IMR-90 (cell line): ENCODE results near the gene KLHL42. TPM values are rescaled to one million over a fixed set of nuclear protein-coding genes. Genes with fewer than 3 reads are reported as not detected.
A peak's percentile ranks its signal among the peaks of the same experiment; 100 is the strongest.

Source experiments
- ATAC-seq: fragments of 200-7000 bp; cut with Tn5 transposase; 2 replicates; pipeline ENCODE4 v1.9.1; 2020; ENCODE audit warnings: low read depth, mild to moderate bottlenecking, moderate library complexity
- Bru-seq: library from RNA; stranded (reverse); fragments of 400-500 nt; gene quantifications from one replicate; lab custom pipeline; 2021; lab: Mats Ljungman, UMichigan
- BruChase-seq, 2 experiments: library from RNA; stranded (reverse); fragments of 400-500 nt; gene quantifications; one replicate each; lab custom pipeline; 2021; lab: Mats Ljungman, UMichigan
- BruUV-seq: library from RNA; stranded (reverse); fragments of 400-500 nt; replicated peaks from 2 replicates; lab custom pipeline; 2021; lab: Mats Ljungman, UMichigan
- CTCF ChIA-PET: fragments of 300-600 bp; formaldehyde crosslinking; extraction: SDS; loops from one replicate; lab custom pipeline; 2021; ENCODE audit warnings: antibody characterized with exemption; lab: Yijun Ruan, JAX
- POLR2A ChIA-PET: fragments of 300-600 bp; sonication (Branson Sonifier 250); formaldehyde crosslinking; loops from one replicate; lab custom pipeline; 2022; ENCODE audit warnings: antibody characterized with exemption; ENCODE audit not compliant: unreplicated experiment; lab: Charles Lee
- DNase-seq: peaks from one replicate; pipeline ENCODE4 v3.0.0; 2013
- H2AFZ ChIP-seq: replicated peaks from 2 replicates; pipeline ENCODE3; 2013; ENCODE audit warnings: low read length, mild to moderate bottlenecking; ENCODE audit not compliant: poor library complexity
- H2AK5ac ChIP-seq: 2 replicates; pipeline ENCODE4 v1.6.1; 2013; ENCODE audit warnings: low read depth, low read length, inconsistent platforms
- H2AK9ac ChIP-seq: replicated peaks from 2 replicates; pipeline ENCODE3; 2013; ENCODE audit warnings: mild to moderate bottlenecking, low read depth, low read length, moderate library complexity; ENCODE audit not compliant: poor library complexity
- H2BK120ac ChIP-seq: 2 replicates; pipeline ENCODE4 v1.6.1; 2013; ENCODE audit warnings: low read depth, low read length, inconsistent platforms
- H2BK15ac ChIP-seq: 3 replicates; pipeline ENCODE4 v1.6.1; 2013; ENCODE audit warnings: low read depth, low read length, inconsistent platforms
- H2BK20ac ChIP-seq: 2 replicates; pipeline ENCODE4 v1.6.1; 2013; ENCODE audit warnings: low read depth, mild to moderate bottlenecking, inconsistent platforms, low read length, moderate library complexity
- H2BK5ac ChIP-seq: 2 replicates; pipeline ENCODE4 v1.6.1; 2013; ENCODE audit warnings: mild to moderate bottlenecking, low read depth, low read length, inconsistent platforms; ENCODE audit not compliant: poor library complexity, severe bottlenecking
- H3K14ac ChIP-seq: replicated peaks from 2 replicates; pipeline ENCODE4 v1.6.1; 2013; ENCODE audit warnings: low read depth, low read length, inconsistent platforms
- H3K18ac ChIP-seq: 2 replicates; pipeline ENCODE4 v1.6.1; 2013; ENCODE audit warnings: low read depth, low read length, control low read depth
- H3K23ac ChIP-seq: 2 replicates; pipeline ENCODE4 v1.6.1; 2013; ENCODE audit warnings: low read depth, low read length, inconsistent platforms
- H3K27ac ChIP-seq: 2 replicates; pipeline ENCODE4 v1.5.1; 2013; ENCODE audit warnings: mild to moderate bottlenecking, control low read depth, low read length; ENCODE audit not compliant: insufficient read depth
- H3K27me3 ChIP-seq: 2 replicates; pipeline ENCODE4 v1.6.1; 2013; ENCODE audit warnings: low read length; ENCODE audit not compliant: control insufficient read depth, insufficient read depth
- H3K36me3 ChIP-seq: 2 replicates; pipeline ENCODE4 v1.6.1; 2013; ENCODE audit warnings: low read length, mixed read lengths; ENCODE audit not compliant: control insufficient read depth, insufficient read depth
- H3K4ac ChIP-seq: 2 replicates; pipeline ENCODE4 v1.6.1; 2013; ENCODE audit warnings: low read depth, low read length, inconsistent platforms
- H3K4me1 ChIP-seq: 2 replicates; pipeline ENCODE4 v1.6.1; 2013; ENCODE audit warnings: low read length, mixed read lengths; ENCODE audit not compliant: control insufficient read depth, insufficient read depth
- H3K4me2 ChIP-seq: 2 replicates; pipeline ENCODE4 v1.6.1; 2013; ENCODE audit warnings: low read depth, mild to moderate bottlenecking, control low read depth, low read length, moderate library complexity
- H3K4me3 ChIP-seq: 2 replicates; pipeline ENCODE4 v1.5.1; 2013; ENCODE audit warnings: low read depth, mild to moderate bottlenecking, control low read depth, low read length, moderate library complexity; ENCODE audit not compliant: insufficient read depth
- H3K56ac ChIP-seq: 2 replicates; pipeline ENCODE4 v1.6.1; 2013; ENCODE audit warnings: low read length, inconsistent platforms; ENCODE audit not compliant: insufficient read depth; ENCODE audit errors: extremely low read depth
- H3K79me1 ChIP-seq, 2 experiments: 2 replicates each; pipeline ENCODE4 v1.6.1; 2013; ENCODE audit warnings: low read length in 2 of 2, inconsistent platforms in 1 of 2, low read depth in 1 of 2
- H3K9ac ChIP-seq: 2 replicates; pipeline ENCODE4 v1.6.1; 2013; ENCODE audit warnings: low read depth, low read length, control low read depth
- H3K9me1 ChIP-seq: 2 replicates; pipeline ENCODE4 v1.6.1; 2013; ENCODE audit warnings: low read length, inconsistent platforms; ENCODE audit not compliant: insufficient read depth
- H3K9me3 ChIP-seq: 2 replicates; pipeline ENCODE4 v1.6.1; 2013; ENCODE audit warnings: low read length; ENCODE audit not compliant: control insufficient read depth, insufficient read depth
- H4K20me1 ChIP-seq: 2 replicates; pipeline ENCODE4 v1.6.1; 2013; ENCODE audit warnings: low read length, inconsistent platforms; ENCODE audit not compliant: insufficient read depth
- H4K5ac ChIP-seq: 2 replicates; pipeline ENCODE4 v1.6.1; 2013; ENCODE audit warnings: mild to moderate bottlenecking, low read depth, low read length, control low read depth
- H4K8ac ChIP-seq, 2 experiments: 2 replicates each; pipeline ENCODE4 v1.6.1; 2013; ENCODE audit warnings: low read depth in 2 of 2, low read length in 2 of 2, control low read depth in 1 of 2, inconsistent platforms in 1 of 2
- H4K91ac ChIP-seq: 2 replicates; pipeline ENCODE4 v1.6.1; 2013; ENCODE audit warnings: low read depth, low read length, inconsistent platforms; ENCODE audit not compliant: insufficient read depth
- BHLHE40 ChIP-seq: fragments of 150-350 bp; IDR thresholded peaks from 2 replicates; pipeline ENCODE4 v1.6.1; 2016; ENCODE audit warnings: mild to moderate bottlenecking, low read depth, low read length
- CEBPB ChIP-seq: IDR thresholded peaks from 2 replicates; pipeline ENCODE4 v1.6.1; 2012; ENCODE audit warnings: low read depth, low read length, improper control_type of control experiment
- CHD1 ChIP-seq: IDR thresholded peaks from 2 replicates; pipeline ENCODE4 v1.6.1; 2012; ENCODE audit warnings: low read depth, low read length, improper control_type of control experiment
- FOS ChIP-seq: fragments of 150-350 bp; IDR thresholded peaks from 2 replicates; pipeline ENCODE4 v1.6.1; 2016; ENCODE audit warnings: low read depth, low read length
- MAFK ChIP-seq: IDR thresholded peaks from 2 replicates; pipeline ENCODE4 v1.6.1; 2012; ENCODE audit warnings: low read depth, low read length, improper control_type of control experiment
- MAZ ChIP-seq: IDR thresholded peaks from 2 replicates; pipeline ENCODE4 v1.6.1; 2012; ENCODE audit warnings: low read depth, mild to moderate bottlenecking, low read length, improper control_type of control experiment, moderate library complexity, borderline replicate concordance
- MXI1 ChIP-seq: IDR thresholded peaks from 2 replicates; pipeline ENCODE4 v1.6.1; 2012; ENCODE audit warnings: low read depth, mild to moderate bottlenecking, low read length, moderate library complexity, borderline replicate concordance
- NFE2L2 ChIP-seq: fragments of 150-350 bp; IDR thresholded peaks from 2 replicates; pipeline ENCODE4 v1.6.1; 2016; ENCODE audit warnings: low read depth, mild to moderate bottlenecking, low read length
- POLR2A ChIP-seq: IDR thresholded peaks from 2 replicates; pipeline ENCODE4 v1.6.1; 2012; ENCODE audit warnings: mild to moderate bottlenecking, low read depth, low read length
- RAD21 ChIP-seq: IDR thresholded peaks from 2 replicates; pipeline ENCODE4 v1.6.1; 2012; ENCODE audit warnings: low read length, improper control_type of control experiment
- RCOR1 ChIP-seq: IDR thresholded peaks from 2 replicates; pipeline ENCODE4 v1.6.1; 2012; ENCODE audit warnings: mild to moderate bottlenecking, low read length, improper control_type of control experiment; ENCODE audit not compliant: insufficient replicate concordance
- RFX5 ChIP-seq: IDR thresholded peaks from 2 replicates; pipeline ENCODE4 v1.8.0; 2012; ENCODE audit warnings: low read depth, mild to moderate bottlenecking, low read length, moderate library complexity
- SMC3 ChIP-seq: fragments of 150-350 bp; IDR thresholded peaks from 2 replicates; pipeline ENCODE4 v1.6.1; 2016; ENCODE audit warnings: low read depth, mild to moderate bottlenecking, antibody characterized with exemption, low read length, moderate library complexity
- USF2 ChIP-seq: fragments of 150-350 bp; IDR thresholded peaks from 2 replicates; pipeline ENCODE4 v1.6.1; 2017; ENCODE audit warnings: mild to moderate bottlenecking, antibody characterized with exemption, low read length, low read depth
- WGBS, 2 experiments: methylation state at CpG; one replicate each; pipeline versions ENCODE4 v1.1.5 to v1.1.7; 2013; ENCODE audit warnings: missing lambda C conversion rate in 2 of 2; ENCODE audit not compliant: insufficient read length in 1 of 2; ENCODE audit errors: extremely low coverage in 2 of 2; 5-methylcytosine and 5-hydroxymethylcytosine counted together
- dilution Hi-C: fragments of 300-500 bp; cut with HindIII; formaldehyde crosslinking; loops from one replicate; pipeline ENCODE4 v1.14.3; 2018; ENCODE audit warnings: low sequenced_read_pairs; ENCODE audit not compliant: unreplicated experiment
- in situ Hi-C: fragments of 300-500 bp; cut with MboI; formaldehyde crosslinking; loops from 3 replicates; pipeline ENCODE4 v1.14.3; 2019; ENCODE audit warnings: low sequenced_read_pairs, inconsistent platforms, mixed read lengths
- intact Hi-C: fragments of 100-400 bp; cut with micrococcal nuclease; formaldehyde crosslinking; loops from 2 replicates; pipeline ENCODE4 v1.10.0; 2022
- long read RNA-seq: library from polyadenylated mRNA; unstranded; transcript quantifications from one replicate; pipeline ENCODE4 v2.0.0, GENCODE V29; 2021; ENCODE audit not compliant: unreplicated experiment
- polyA plus RNA-seq, 3 experiments: library from polyadenylated mRNA; depleted of rRNA; stranded (reverse); fragments of >200 nt; gene quantifications; 2 replicates each; pipeline ENCODE4 v1.2.3, GENCODE V29; 2012; ENCODE audit warnings: low replicate concordance in 1 of 3
- total RNA-seq: library from RNA; depleted of rRNA; stranded (reverse); fragments of >200 nt; gene quantifications from 2 replicates; pipeline ENCODE4 v1.2.3, GENCODE V29; 2012; rRNA removed

Gene KLHL42
- 28.3 and 33.1 TPM in 2 replicates for total RNA-seq
- polyA plus RNA-seq (2012; rRNA removed) = 16.0 and 16.7 TPM in 2 replicates
- 5.9 and 12.5 TPM in 2 replicates for polyA plus RNA-seq (2012; cell fraction: cytosol; rRNA removed)
- 40.8 and 46.2 TPM in 2 replicates for polyA plus RNA-seq (2012; cell fraction: nucleus; rRNA removed; ENCODE audit: low replicate concordance)
- percentile 86 among the genes with signal in this experiment for Bru-seq, nascent RNA
- BruChase-seq, experiment 1, labeled RNA remaining after a 6-hour chase = percentile 80 among the genes with signal in this experiment
- percentile 95 among the genes with signal in this experiment for BruChase-seq, experiment 2, labeled RNA remaining after a 2-hour chase
- long read RNA-seq, full-length matches to known transcripts = 28 of 58 reads
- long read RNA-seq, partial matches to known transcripts = 20 of 58 reads
- long read RNA-seq, other reads (novel, unspliced or antisense) = 10 of 58 reads

GRCh38 chr12:27779920-27780611 is at the start of gene KLHL42, which contains the start of gene MANSC4:
KLHL42 (plus strand) TSS chr12:27780233; CDS start chr12:27780331, 98 bp downstream.
MANSC4 (minus strand) TSS chr12:27780236; CDS start chr12:27771276, 8,960 bp downstream.
- peak within 1 kb of the TSS; percentile 71 for H2BK5ac ChIP-seq
- intact Hi-C loops (no loop called here), dilution Hi-C loops (no loop called here), in situ Hi-C loops (no loop called here)
- 0% methylated on average over 53 of the region's 92 CpGs; no CpG with 5 or more reads in 1 of the 2 experiments for WGBS, 2 experiments
- peak within 1 kb of the TSS; percentile 96 for H4K5ac ChIP-seq
- peak within 1 kb of the TSS; percentile 96 for H2AFZ ChIP-seq
- peak within 1 kb of the TSS; percentile 99 for H3K4ac ChIP-seq
- ChIA-PET POLR2A (no interaction called here), CTCF (interaction anchor here (0.6 kb wide), 1 partner anchor 103 kb away, joined by 5 read pairs; no protein-coding TSS in a partner anchor)
- H3K27ac ChIP-seq = peak within 1 kb of the TSS; percentile 77
- peaks cover 15% of the 10 kb centered on the region for H3K4me1 ChIP-seq
- H3K79me1 ChIP-seq = peaks cover 7 to 44% of the 10 kb centered on the region in 2 experiments; a peak in 3 of 4 replicates
- peak; percentile 88 for ATAC-seq
- peak; percentile 73 for DNase-seq
- peak within 1 kb of the TSS; percentile 99 for H3K23ac ChIP-seq
- no peaks in the 10 kb centered on the region for H4K20me1 ChIP-seq
- H3K27me3 ChIP-seq = no peaks in the 10 kb centered on the region
- H2AK9ac ChIP-seq = peak within 1 kb of the TSS; percentile 95
- H4K91ac ChIP-seq = peak within 1 kb of the TSS; percentile 98
- H3K56ac ChIP-seq = peak within 1 kb of the TSS; percentile 86
- H2BK120ac ChIP-seq = peak within 1 kb of the TSS; percentile 96
- peak within 1 kb of the TSS; percentile 100 for H3K14ac ChIP-seq
- peak within 1 kb of the TSS; percentile 82 for H2BK20ac ChIP-seq
- H3K9me1 ChIP-seq = peaks cover 2% of the 10 kb centered on the region
- peak within 1 kb of the TSS; percentile 89 to 99 for H4K8ac ChIP-seq
- H2AK5ac ChIP-seq = peak within 1 kb of the TSS; percentile 99
- H3K9ac ChIP-seq = peak within 1 kb of the TSS; percentile 94
- no peaks in the 10 kb centered on the region for H3K9me3 ChIP-seq
- 0 out of 2 replicates have a peak, but pooled peaks cover 5% of the 10 kb centered on the region for H3K36me3 ChIP-seq
- peak within 1 kb of the TSS; percentile 99 for H3K4me2 ChIP-seq
- peak within 1 kb of the TSS; percentile 61 for H3K4me3 ChIP-seq
- peak within 1 kb of the TSS; percentile 67; the same call in 2 of the 3 replicates for H2BK15ac ChIP-seq
- peak within 1 kb of the TSS; percentile 91 for H3K18ac ChIP-seq
- BruUV-seq = no TSS peak
- TF ChIP-seq POLR2A (no peak), NFE2L2 (no peak), RCOR1 (no peak), FOS (no peak), SMC3 (no peak), BHLHE40 (no peak), MAZ (peak; percentile 27; the same call in 1 of the 2 replicates), MAFK (no peak), RAD21 (no peak), MXI1 (no peak), USF2 (no peak), RFX5 (no peak), CEBPB (no peak), CHD1 (0 out of 2 replicates have a peak, but pooled peaks have one; percentile 19)
